Measurements from ENCODE around the gene SPAG16.
"Not testable (repeated sequence)": the region's sequence is repeated elsewhere in the genome, so short reads cannot be mapped to it uniquely, and the experiment has no call there.

The SPAG16 gene

GRCh38 chr2:214029190-214029589 lies 744.9 kb downstream of the SPAG16 start:
- DNase-seq = no peak

GRCh38 chr2:214031566-214031965 lies 747.3 kb downstream of the SPAG16 start:
- DNase-seq = no peak

DNA sequence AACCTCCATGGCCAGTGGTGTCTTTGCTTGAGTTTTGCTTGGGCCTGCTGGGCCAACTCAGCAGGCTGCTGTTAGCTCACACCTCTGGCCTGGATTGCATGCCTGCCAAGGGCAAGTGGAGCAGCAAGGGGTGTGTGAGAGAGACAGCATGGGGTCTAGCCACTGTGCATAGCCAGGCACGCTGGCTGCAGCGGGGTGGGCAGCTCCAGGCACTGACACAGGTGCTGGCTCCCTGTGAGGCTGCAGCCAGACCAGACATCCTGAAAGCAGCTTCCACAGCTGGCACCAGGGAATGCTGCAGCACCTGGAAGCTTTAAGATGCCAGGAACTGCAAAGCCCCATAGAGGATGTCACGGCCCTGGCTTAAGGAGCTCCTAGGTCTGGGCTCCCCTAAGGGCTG lies 750.2 kb downstream of the SPAG16 start:
- no peak for DNase-seq

GRCh38 chr2:214035091-214035852 lies 751.0 kb downstream of the SPAG16 start:
- DNase-seq = no peak

- DNase-seq = no peak
Observed at GRCh38 chr2:214035921-214036320, 751.7 kb downstream of the SPAG16 start.

- no peak for DNase-seq
Observed at GRCh38 chr2:214038186-214038585, 753.9 kb downstream of the SPAG16 start.

GRCh38 chr2:214050731-214051130 lies 766.5 kb downstream of the SPAG16 start:
- no peak for DNase-seq

DNA sequence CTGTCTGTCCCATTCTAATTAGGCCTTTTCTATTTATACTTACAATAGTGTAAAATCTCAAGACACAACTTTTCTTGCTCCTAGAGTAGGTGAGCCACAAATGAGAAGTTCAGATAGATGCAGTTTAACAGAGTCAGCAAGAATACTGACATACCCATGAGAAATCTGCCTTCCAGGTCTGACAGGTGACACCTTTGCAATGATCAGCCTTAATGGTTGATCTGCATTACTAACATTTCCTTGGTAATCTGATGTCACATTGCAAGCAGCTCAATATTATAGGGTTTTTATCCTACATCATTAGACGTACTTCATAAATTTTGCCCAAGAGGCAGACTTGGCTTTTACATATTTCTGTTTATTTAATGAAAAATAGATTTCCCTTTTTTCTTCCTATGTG lies 767.3 kb downstream of the SPAG16 start:
- no peak for DNase-seq

GRCh38 chr2:214052235-214052634 lies 768.0 kb downstream of the SPAG16 start:
- DNase-seq = no peak

DNA sequence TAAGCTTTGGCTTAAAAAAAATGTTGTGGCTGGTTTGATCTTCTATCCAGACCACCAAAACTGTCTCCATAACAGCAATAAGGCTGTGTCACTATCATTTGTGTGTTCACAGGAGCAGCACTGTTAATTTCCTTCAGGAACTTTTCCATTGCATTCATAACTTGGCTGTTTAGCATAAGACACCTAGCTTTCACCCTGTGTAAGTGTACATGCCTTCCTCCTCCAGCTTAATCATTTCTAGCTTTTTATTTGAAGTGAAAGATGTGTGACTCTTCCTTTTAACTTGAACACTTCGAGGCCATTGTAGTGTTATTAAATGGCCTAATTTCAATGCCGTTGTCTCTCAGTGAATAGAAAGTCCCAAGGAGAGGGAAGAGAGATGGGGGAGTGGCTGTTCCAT lies 773.7 kb downstream of the SPAG16 start:
- no peak for DNase-seq

GRCh38 chr2:214062279-214062678 lies 778.0 kb downstream of the SPAG16 start:
- not testable (repeated sequence) for DNase-seq

GRCh38 chr2:214064471-214064870 lies 780.2 kb downstream of the SPAG16 start:
- no peak for DNase-seq

GRCh38 chr2:214066862-214067261 lies 782.6 kb downstream of the SPAG16 start:
- no peak for DNase-seq

GRCh38 chr2:214069254-214069653 lies 785.0 kb downstream of the SPAG16 start:
- DNase-seq = no peak

GRCh38 chr2:214075456-214075855 lies 791.2 kb downstream of the SPAG16 start:
- no peak for DNase-seq

DNA sequence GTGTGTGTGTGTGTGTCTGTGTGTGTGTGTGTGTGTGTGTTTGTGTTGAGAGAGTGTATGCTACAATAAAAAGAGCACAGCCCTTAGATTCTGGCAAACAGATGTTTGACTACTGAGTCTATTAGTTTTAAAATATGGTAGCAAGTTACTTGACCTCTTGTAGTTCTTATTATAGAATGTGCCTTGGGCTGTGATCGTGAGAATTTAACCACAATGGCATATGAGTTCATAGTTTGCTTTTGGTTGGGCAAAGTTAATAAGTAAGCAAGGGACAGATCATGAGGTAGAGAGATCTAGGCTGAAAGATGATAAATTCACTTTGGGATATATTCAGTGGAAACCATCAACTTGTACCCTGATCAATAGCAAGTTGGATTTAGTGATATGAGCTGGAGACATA lies 792.3 kb downstream of the SPAG16 start:
- no peak for DNase-seq

GRCh38 chr2:214077727-214078126 lies 793.5 kb downstream of the SPAG16 start:
- no peak for DNase-seq

GRCh38 chr2:214079032-214079431 lies 794.8 kb downstream of the SPAG16 start:
- DNase-seq = no peak

DNA sequence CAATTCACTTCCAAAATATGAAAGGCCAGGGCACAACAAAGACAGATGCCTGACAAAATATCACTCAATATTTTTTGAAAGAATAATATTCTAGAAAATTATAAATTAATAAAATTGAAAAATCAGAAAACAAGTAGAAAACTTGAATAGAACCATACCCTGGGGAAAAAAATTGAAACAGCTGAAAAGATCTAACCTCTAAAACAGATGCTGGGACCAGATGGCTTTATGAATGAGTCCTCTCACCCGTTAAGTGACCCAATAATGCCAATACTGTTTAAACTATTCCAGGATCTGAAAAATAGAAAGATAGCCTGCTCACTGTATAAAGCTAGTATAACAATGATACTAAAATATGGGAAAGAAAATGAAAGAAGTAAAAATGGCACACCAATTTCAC lies 804.3 kb downstream of the SPAG16 start:
- DNase-seq = no peak

DNA sequence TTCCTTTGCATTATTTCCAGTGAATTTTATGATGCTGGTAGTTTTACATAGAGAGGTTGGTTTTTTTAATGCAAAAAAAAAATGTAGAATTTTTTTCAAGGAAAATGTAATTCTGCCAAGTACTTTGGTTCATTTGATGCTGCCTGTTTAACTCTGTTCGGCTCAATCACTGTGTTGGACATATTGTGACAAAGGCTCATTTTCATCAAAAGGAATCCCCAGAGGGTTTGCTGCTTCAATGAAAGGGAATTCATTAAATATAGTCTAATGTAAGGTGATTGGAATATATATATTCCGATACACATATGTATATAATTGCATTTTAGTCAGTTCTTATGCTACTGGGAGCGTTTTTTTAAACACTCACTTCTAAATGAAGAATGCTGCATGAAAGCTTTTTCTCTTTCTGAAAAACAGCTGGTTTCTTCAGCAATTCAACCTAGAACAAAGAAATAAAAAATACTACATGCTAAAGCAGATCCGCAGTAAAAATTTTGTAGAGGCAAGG lies 812.0 kb downstream of the SPAG16 start:
- DNase-seq = no peak

- DNase-seq = no peak
Observed at GRCh38 chr2:214098811-214099210, 814.5 kb downstream of the SPAG16 start.

DNA sequence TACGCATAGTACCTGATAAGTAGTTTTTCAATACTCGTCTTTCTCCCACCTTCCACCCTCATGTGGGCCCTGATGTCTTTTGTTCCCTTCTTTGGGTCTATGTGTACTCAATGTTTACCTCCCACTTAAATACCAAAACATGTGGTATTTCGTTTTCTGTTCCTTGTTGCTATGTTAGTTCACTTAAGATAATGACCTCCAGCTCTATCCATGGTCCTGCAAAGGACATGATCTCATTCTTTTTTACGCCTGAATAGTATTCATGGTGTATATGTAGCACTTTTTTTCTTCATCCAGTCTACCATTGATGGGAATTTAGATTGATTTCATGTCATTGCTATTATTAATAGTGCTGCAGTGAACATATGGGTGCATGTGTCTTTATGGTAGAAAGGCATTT lies 816.2 kb downstream of the SPAG16 start:
- DNase-seq = no peak

- DNase-seq = no peak
Observed at GRCh38 chr2:214103276-214104001, 819.2 kb downstream of the SPAG16 start.

- DNase-seq = no peak
Observed at GRCh38 chr2:214104219-214104618, 820.0 kb downstream of the SPAG16 start.

All from activated T-cell treated with anti-CD3 and anti-CD28 coated beads, Interleukin-2, amount 50 U/mL, for 1 hour (primary cell).